ENCODE results near the gene OR10H1.

- TF ChIP-seq CTCF (IDR thresholded peaks at IDR 0.05; ENCODE audit: insufficient read depth, low read length) (no peak), POLR2AphosphoS5 (IDR thresholded peaks at IDR 0.05; ENCODE audit: low read depth) (no peak)
These were observed 45.9 kb downstream of the OR10H1 start for GRCh38 chr19:15769586-15769985.

All from HL-60 (cell line).